HG03139 (cell line): ENCODE data around the gene SLC5A5.
A peak's percentile ranks its signal among the peaks of the same experiment; 100 is the strongest.

Experiments used
- ATAC-seq: cut with Tn5 transposase; IDR thresholded peaks from one replicate; pipeline ENCODE4 v1.9.1; 2021; ENCODE audit not compliant: unreplicated experiment

SLC5A5 gene

DNA sequence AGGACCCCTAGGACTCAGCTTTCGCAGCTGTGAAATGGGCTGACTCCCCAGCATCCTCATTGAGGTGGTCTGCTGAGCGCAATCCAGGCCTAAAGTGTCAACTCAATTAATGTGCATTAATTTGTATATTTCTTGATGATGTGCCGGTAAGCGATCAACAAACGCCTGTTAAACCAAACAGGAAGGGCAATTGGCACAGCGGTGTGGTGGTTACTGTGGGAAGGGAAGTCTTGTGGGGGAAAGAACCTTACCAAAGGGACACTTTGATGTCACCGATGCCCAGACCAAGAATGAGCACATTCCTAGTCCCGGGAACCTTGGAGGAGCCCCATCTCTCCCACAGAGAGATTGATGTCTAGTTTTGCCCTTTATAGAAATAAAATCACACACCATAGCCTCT lies 25.6 kb upstream of the SLC5A5 start:
- no peak for ATAC-seq

DNA sequence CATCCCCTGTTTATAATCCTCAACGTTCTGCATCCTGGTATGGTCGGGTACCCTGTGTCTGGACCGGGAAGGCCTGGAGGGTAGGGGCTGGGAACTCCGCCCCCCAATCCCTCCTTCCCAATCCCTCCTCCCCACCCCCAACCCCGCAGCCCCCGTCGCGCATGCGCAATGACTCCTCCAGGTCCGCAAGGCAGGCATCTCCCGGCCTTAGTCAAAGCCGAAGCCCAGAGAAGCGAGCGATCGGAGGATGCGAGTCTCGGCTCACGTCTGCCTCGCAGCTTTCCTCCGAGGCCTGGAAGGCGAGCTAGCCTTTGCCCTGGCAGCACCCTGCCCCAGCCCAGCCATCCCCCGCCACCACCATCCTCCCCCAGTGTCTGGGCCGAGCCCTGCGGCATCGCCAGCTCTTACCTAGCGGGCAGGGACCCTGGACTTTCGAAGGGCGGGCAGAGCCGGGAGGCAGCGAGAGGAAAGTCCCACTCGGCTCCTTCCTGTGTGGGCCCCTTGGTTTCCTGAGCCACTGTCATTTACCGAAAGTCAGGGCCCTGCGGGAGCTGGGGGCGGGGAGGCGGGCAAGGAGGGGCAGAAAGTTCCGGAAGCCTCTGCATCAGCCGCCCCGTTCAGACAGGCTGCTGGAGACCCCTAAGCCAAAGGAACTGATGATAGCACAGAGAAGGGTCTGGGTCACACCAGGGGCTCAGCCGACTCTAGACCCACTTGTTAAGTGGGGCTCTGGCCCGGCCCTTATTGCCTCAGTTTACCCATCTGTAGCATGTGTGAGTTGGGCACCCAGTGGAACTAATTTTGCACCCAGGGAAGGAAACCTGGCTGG lies 24.0 kb upstream of the SLC5A5 start, which contains the start of gene JAK3:
TSS of gene JAK3 (minus strand) at position 445 of the 829 bp plus-strand sequence. CDS start 3,565 bp downstream, outside the sequence.
- no peak for ATAC-seq

DNA sequence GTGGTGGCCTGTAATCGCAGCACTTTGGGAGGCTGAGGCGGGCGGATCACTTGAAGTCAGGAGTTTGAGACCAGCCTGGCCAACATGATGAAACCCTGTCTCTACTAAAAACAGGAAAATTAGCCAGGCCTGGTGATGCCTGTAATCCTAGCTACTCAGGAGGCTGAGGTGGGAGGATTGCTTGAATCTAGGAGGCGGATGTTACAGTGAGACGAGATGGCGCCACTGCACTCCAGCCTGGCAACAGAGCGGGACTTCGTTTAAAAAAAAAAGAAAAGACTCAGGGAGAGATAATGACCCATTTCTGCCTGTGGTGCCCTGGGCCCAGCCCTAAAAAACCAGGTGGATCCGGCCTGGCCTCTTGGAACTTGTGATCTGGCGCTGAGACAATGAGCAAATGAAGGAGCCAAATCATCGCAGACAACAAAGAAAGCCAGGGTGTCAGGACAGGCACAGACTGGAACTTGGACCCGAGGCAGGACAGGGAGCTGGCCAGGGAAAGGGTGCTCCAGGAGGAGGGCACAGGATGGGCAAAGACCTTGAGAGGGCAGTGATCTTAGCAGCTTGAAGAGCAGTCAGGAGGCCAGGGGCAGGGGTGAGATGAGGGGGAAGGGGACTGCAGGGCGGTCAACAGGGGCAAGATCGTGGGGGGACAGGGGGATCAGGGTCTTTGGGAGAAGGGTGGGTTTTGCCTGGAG lies 23.0 kb upstream of the SLC5A5 start:
- no peak for ATAC-seq

DNA sequence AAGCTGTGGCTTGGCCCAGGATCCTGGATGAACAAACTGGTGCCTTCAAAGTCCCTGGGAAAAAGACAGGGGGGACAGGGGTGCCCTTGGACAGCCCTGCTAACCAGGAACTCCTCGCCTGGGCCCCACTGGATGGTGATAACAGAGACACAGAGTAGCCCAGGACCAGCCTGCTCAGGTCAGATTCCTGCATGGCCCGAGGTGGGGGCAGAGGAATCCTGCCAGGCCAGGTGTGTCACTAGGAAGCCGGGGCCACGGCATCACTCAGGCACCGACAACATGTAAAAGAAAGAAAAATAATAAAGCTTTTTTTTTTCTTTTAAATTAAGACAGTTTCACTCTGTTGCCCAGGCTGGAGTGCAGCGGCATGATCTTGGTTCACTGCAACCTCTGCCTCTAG lies 17.7 kb upstream of the SLC5A5 start:
- no peak for ATAC-seq

DNA sequence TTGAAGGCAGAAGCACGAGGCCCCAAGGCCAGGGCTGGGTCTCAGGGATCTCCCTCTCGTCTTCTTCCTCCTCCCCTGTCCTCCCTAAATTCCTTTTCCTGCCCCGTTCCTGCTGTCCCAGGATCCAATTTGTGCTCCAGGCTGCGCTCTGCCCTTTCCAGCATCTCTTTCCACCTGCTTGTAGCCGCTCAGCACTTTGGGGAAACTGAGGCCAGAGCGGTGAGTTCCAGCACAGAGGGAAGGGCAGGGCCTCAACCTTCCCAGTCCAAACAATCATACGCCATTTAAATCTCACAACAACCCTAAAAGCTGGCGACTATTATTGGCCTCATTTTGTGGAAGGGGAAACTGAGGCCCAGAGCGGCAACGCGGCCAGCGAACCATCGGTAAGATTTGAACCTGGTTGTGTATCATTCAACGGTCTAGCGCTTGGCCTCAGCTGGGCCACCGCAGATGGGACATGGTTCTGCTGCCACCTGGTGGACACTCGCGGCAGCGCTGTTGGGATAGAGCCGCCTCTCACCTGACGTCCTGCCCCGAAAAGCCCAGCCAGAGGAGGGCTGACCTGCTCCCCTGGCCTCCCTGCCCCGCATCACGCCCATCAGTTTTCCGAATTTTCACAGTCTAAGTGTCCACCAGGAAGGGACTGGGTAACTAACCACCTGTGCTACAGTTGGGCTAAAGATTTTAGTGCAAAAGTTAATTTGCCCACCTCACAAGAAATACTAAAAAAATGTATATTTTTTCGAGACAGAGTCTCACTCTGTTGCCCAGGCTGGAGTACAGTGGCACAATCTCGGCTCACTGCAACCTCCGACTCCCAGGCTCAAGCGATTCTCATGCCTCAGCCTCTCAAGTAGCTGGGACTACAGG lies 16.2 kb upstream of the SLC5A5 start:
- ATAC-seq, result no peak

DNA sequence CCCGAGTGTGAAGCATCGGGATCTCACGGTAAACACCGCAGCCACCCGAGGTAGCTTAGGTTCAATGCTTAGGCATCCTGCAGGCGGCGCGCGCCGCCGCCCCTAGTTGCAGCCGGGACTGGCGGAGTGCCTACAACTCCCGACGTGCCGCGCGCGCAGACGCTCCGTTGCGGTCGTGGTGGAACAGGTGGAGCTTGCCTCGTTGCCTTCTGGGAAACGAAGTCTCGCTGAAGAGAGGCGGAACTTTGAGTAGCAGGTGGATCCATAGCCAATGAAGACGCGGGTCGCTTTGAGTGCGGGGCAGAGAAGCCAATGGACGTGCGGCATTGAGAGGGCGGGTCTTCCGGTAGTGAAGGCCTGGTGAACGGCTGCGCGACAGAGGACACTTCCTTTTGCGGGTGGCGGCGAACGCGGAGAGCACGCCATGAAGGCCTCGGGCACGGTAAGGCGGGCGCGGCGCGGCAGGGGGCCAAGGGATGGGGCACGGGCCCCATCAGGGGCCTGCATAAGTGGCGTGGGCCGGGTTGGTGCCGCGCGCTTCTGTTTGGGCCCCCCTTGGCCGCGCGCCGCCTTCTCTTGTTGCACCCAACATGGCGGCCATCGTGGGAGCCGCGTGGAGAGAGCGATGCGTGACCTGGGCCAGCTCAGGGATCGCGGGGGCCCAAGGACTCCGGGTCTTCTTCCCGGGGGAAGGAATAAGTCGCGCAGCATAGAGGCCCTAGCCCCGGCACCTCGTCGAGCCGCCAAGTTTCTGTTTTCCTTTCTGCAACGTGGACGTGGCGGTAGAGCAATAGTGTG lies 12.0 kb upstream of the SLC5A5 start, which contains the start of gene RPL18A:
TSS of gene RPL18A (plus strand) at position 378 of the 798 bp plus-strand sequence. CDS start at position 425, 47 bp downstream.
- peak; percentile 94 for ATAC-seq

DNA sequence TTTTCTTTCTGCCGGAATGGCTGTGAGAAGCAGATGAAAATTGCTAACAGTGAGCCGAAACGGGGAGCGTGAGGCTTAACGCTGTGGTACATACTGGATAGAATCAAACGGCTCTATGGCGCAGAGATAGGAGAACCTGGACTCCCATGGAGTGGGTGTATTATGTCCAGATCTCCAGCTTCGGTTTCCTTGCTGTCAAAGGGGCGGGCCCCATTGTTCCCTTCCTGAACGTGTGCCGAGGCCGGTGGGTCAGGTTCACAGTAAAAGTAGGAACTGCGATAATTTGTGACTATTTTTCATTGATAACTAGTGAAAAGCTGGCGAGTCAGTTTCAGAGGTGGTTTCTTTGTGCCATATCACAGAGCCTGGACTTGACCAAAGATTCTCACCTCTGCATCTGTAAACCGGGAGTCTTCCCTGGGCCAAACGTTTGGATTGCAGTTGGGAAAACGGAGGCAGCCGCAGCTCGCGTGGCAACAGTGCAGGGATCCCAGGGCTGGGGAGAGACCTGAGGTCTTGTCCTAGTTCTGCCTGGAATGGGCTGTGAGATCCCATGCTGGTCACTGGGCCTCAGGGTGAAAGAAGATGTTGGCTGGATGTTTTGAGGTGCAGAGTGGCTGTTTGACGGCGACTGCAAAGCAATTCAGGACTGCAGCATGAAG lies 11.3 kb upstream of the SLC5A5 start:
- ATAC-seq, result no peak

DNA sequence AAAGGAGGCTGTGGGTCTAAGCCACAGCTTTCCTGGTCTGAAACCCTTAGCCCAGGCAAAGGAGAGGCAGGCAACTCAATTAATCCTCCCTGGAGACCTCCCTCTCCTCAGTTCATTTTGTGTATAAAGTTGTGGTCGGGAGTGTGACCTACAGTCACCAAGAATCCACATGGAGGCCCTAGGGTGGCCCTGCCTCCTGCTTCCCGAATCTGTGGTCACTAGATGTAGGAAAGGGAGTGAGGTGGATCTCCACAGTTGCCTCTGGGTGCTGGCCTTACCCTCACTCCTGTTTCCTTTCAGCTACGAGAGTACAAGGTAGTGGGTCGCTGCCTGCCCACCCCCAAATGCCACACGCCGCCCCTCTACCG lies 10.8 kb upstream of the SLC5A5 start:
- no peak for ATAC-seq

DNA sequence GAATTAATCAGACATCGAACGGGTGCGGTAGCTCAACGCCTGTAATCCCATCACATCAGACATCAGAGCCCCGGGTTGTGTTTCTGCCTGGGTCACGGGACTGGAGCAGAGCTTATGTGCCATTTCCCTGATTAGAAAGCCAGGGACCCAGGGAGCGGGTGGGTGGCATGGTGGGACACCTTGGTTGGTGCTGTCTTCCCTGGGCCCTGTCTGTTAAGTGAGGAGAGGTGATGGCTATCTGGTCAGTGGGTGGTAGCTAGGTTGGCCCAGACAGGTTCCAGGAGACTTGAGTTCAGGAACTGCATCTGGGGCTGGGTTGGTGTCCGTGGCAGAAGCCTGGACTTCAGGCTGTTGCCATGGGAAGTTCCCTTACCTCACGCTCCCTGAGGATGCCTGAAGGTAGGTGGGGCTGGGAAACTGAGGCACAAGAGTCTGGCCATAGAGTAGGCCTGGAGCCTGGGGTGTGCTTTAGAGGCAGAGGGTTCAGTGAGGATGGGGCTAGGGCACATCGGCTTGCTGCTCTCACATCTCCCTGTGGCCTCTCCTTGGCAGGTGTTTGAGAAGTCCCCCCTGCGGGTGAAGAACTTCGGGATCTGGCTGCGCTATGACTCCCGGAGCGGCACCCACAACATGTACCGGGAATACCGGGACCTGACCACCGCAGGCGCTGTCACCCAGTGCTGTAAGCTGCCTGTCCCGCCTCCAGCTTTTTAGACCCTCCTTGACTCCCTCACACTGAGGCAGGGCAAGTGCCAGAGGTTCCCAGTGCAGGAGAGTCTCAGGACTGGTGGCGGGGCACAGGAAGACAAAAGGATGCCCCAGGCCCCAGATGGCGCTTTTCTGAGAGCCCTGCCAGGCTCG lies 10.0 kb upstream of the SLC5A5 start:
- ATAC-seq, result no peak

DNA sequence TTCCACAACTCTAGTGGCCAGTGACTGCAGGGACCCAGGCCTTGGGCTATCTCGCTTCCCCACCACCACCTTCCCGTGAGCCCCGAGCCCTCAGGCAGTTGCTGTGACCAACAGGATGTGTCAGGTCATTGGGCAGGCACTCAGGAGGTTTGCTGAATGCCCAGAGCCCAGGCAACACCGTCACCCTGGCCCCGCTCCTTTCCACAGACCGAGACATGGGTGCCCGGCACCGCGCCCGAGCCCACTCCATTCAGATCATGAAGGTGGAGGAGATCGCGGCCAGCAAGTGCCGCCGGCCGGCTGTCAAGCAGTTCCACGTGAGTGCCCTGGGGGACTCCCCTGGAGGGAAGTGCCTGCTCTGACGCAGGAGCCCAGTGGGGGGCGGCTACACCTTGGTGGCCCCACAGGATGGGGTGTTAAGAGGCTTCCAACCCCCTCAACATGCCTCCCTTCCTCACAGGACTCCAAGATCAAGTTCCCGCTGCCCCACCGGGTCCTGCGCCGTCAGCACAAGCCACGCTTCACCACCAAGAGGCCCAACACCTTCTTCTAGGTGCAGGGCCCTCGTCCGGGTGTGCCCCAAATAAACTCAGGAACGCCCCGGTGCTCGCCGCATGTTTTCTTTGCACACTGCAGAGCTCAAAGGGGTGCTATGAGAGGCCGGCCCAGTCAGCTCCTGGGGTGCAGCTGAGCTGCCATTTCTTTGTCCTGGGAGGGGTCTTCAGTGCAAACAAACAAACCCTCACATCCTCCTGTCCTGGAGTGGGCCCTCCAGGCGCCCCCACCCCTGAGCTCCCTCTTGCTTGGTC lies 8.8 kb upstream of the SLC5A5 start:
- ATAC-seq, result no peak

DNA sequence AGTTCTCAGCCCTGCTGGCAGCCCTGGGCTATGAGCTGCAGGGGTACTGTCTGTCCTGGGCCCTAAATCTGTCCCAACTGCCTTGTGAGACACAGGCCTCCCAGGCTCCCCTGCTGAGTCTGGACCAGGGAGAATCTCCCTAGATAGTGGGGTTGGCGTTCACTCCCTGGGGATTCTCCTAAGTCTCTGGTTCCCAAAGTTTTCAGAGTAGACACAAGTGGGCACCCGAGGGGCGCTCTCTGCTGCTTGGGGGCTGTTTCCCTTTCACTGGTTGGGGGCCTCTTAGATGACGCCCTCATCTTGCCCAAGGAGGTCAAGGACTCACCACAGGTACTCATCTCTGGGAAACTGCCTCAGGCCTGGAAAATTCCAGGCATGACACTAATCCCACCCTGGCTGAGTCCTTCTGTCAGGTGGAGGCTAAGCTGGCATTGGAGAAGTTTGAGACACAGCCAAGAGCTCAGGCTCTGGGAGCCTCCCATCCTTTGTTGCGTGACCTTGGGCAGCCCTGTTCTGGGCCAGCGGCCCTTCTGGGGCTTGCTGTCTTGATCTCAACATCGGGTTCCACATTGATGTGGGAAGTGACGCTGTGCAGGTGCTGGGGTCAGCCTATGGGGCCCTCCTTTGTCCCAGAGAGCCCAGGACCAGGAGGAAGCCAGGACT lies 8.1 kb upstream of the SLC5A5 start:
- no peak for ATAC-seq

DNA sequence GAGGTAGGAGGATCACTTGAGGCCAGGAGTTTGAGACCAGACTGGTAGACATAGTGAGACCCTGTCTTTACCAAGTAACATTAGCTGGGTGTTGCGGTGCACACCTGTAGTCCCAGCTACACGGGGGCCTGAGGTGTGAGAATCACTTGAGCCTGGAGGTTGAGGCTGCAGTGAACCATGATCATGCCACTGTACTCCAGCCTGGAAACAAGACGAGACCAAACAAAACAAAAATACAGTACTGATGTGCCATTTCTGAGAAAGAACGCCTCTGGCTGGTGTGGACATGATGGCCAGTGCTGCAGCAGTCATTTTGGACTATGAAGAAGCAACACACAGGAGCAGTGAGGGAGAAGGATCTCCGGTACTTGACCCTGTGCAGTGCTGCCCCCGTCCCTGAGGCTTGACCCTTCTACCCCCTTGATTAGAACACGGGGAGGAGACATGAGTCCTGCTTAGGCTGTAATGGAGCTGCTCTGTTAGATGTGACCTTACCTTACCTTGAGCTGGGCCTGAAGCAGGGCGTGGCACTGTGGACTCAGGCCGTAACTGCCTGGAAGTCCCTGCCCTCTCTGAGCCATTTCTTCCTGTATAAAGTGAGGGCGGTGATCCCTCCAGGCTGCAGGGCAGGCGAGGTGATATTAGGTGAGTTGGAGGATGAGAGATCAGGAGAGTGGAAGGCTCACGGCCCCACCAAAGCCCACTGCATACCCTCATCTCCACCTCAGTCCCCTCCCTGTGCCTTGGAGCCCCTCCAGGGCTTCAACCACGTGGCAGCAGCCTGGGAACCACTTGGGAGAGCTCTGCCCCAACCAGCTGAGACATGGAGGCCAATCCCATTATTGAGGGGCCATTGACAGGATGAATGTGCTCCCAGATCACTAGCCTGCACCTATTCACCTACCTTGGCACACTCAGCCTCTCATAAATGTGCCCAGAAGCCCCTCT lies 6.1 kb upstream of the SLC5A5 start:
- ATAC-seq, result no peak

DNA sequence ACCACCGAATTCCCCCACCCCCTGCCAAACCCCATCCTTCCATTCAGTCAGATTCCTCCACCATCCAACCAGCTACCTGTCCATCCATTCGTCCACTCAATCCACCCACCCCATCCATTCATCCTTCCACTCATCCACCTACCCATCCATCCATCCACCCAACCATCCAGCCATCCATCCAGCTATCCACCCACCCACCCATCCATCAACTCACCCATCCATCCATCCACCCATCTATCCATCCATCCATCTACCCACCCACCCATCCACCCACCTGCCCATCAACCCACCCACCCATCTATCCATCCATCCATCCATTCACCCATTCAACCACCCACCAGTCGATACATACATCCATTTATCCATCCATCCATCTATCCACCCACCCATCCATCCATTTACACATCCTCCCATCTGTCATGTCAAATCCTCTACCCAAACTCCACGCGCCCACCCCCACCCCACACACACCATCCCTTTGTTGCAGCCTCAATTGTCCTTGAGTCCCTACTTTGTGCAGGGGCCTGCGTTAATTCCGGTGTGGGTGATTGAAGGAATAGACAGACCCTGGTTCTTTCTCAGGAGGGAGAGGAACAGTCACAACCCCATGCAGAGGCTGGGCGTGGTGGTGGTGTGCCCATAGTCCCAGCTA lies 5.3 kb upstream of the SLC5A5 start:
- no peak for ATAC-seq

DNA sequence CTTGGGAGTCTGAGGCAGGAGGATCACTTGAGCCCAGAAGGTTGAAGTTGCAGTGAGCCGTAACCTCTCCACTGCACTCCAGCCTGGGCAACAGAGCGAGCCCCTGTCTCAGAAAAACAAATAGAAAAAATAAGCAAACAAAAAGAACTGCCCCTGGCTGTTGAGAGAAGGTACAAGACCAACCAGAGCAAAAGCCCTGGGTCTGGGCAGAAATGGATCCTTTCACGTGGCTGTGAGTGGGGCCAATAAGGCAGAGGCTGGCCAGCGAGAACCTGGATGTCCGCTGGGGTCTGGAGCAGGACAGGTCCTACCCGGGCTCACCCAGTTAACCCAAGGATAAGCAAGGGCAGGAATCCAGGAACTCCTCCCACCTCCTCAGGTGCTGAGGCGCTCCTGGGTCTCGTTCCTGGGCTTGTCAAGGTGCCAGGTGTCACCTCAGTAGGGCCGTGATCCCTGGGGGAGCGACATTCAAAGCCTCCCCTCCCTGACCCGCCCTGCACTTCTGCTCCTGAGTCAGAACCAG lies 4.7 kb upstream of the SLC5A5 start:
- ATAC-seq, result no peak

DNA sequence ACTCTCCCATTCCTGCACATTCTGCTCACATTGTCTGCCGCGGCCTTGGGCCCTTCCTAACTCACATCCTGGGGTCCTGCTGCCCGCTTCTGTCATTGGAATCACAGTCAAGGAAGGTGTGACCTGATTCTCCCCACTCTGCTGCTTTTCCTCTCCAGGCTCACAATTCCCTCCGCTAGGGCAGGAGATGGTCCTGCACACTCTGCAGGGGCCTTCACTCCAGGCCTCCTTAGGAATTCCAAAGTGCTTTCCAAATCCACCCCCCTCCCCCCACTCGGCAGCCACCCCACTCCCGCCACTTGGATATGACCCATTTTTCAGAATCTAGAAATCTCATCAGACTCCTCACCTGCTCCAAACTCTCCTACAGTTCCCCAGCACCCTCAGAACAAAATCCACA lies 3.1 kb upstream of the SLC5A5 start:
- no peak for ATAC-seq

DNA sequence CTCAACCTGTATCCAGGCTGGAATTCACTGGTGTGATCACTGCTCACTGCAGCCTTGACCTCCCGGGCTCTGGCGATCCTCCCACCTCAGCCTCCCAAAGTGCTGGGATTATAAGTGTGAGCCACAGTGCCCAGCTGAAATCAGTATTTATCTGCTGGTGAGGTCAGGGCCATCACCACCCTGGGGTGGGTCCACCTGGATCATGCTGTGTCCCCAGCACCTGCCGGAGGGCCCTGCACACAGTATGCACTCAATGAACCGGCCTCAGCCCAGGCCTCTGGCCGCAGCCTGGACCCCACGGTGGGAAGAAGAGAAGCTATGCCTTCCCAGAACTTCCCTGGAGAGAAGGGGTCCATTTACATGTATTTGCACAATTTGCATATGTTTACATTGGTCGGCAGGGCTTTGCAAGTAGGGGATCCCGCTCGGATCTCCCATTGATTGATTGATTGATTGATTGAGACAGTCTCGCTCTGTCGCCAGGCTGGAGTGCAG lies 2.6 kb upstream of the SLC5A5 start:
- no peak for ATAC-seq
